DMS79 treated with DMSO at 0.1 percent for 48 hours (cell line): ENCODE measurements around the gene TTLL9.

ENCODE experiments used
- DNase-seq: peaks from one replicate; lab custom pipeline; 2025; lab: John Stamatoyannopoulos, UW

TTLL9 gene

GRCh38 chr20:31949877-31950646 lies 79.6 kb downstream of the TTLL9 start:
- DNase-seq, result no peak

GRCh38 chr20:31951203-31951529 lies 80.7 kb downstream of the TTLL9 start:
- no peak for DNase-seq

- DNase-seq, result peak; percentile 96
Observed at GRCh38 chr20:31951530-31952453, 81.4 kb downstream of the TTLL9 start, which contains the start of gene PDRG1. Gene PDRG1, minus strand, starts transcription at chr20:31952046. Its CDS starts 85 bp downstream, at chr20:31951961.

- no peak for DNase-seq
Observed at GRCh38 chr20:31953556-31954148, 83.2 kb downstream of the TTLL9 start.

- DNase-seq, result no peak
Observed at GRCh38 chr20:31954500-31954899, 84.1 kb downstream of the TTLL9 start.

- no peak for DNase-seq
Observed at GRCh38 chr20:31956556-31957526, 86.4 kb downstream of the TTLL9 start.

GRCh38 chr20:31962761-31963160 lies 92.3 kb downstream of the TTLL9 start:
- no peak for DNase-seq

- DNase-seq, result no peak
Observed at GRCh38 chr20:31963889-31964288, 93.5 kb downstream of the TTLL9 start.

GRCh38 chr20:31966991-31967655 lies 96.7 kb downstream of the TTLL9 start:
- DNase-seq, result peak; percentile 66

- peak; percentile 83 for DNase-seq
Observed at GRCh38 chr20:31967830-31968249, 97.4 kb downstream of the TTLL9 start, which contains the start of gene XKR7. Gene XKR7, plus strand, starts transcription at chr20:31968151. Its CDS starts 25 bp downstream, at chr20:31968176.

GRCh38 chr20:31968291-31969126 lies 98.1 kb downstream of the TTLL9 start:
- DNase-seq, result peak; percentile 46

- DNase-seq, result no peak
Observed at GRCh38 chr20:31969991-31970390, 99.6 kb downstream of the TTLL9 start.

- DNase-seq, result no peak
Observed at GRCh38 chr20:31972471-31973021, 102.1 kb downstream of the TTLL9 start.

GRCh38 chr20:31974296-31974695 lies 103.9 kb downstream of the TTLL9 start:
- DNase-seq, result no peak

GRCh38 chr20:31974951-31975487 lies 104.6 kb downstream of the TTLL9 start:
- DNase-seq, result no peak

GRCh38 chr20:31975874-31976273 lies 105.4 kb downstream of the TTLL9 start:
- no peak for DNase-seq

- no peak for DNase-seq
Observed at GRCh38 chr20:31977080-31977479, 106.6 kb downstream of the TTLL9 start.

GRCh38 chr20:31979713-31980426 lies 109.4 kb downstream of the TTLL9 start:
- DNase-seq, result no peak

GRCh38 chr20:31981784-31982183 lies 111.3 kb downstream of the TTLL9 start:
- DNase-seq, result no peak
